EH (cell line): ENCODE results near the gene JMJD8.
A peak's percentile ranks its signal among the peaks of the same experiment; 100 is the strongest.

Source experiments
- DNase-seq: peaks from one replicate; pipeline ENCODE4 v3.0.0-alpha.2; 2015; ENCODE audit warnings: low read depth

Gene JMJD8

GRCh38 chr16:660459-661183 lies 23.5 kb downstream of the JMJD8 start:
- DNase-seq = peak; percentile 87

DNA sequence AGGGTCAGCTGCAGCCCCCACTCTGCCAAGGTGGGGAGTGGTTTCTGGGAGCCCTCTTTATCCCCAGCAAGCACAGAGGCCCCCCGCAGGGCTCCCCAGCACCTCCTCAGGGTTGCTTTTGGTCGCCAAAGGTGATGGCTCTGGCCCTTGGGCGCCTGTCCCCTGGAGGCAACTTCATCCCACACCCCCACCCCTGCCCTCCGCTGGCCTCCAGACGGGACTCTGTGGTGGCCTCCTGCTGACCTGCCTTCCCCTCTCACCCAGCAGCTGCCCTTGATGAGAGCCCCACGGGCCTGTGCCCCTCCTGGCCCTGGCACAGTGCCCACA lies 24.0 kb downstream of the JMJD8 start:
- no peak for DNase-seq

DNA sequence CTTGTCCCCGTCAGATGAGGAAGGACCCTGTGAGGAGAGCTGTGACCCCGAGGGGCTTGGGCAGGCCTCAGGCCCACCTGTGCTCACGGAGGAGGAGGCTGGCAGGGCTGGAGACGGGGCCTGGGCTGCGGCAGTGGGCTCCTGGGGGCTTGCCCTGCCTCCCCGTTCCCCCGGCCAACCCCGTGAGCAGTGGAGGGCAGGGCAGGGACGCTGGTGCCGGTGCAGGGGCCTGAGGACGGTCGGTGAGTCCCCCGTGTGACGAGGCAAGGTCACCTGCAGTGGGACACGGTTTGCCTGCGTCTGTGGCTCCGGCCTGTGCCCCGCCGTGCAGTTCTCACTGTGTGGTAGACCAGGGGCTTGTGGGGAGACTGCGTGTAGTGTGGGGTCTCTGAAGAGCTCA lies 24.5 kb downstream of the JMJD8 start:
- DNase-seq = no peak

DNA sequence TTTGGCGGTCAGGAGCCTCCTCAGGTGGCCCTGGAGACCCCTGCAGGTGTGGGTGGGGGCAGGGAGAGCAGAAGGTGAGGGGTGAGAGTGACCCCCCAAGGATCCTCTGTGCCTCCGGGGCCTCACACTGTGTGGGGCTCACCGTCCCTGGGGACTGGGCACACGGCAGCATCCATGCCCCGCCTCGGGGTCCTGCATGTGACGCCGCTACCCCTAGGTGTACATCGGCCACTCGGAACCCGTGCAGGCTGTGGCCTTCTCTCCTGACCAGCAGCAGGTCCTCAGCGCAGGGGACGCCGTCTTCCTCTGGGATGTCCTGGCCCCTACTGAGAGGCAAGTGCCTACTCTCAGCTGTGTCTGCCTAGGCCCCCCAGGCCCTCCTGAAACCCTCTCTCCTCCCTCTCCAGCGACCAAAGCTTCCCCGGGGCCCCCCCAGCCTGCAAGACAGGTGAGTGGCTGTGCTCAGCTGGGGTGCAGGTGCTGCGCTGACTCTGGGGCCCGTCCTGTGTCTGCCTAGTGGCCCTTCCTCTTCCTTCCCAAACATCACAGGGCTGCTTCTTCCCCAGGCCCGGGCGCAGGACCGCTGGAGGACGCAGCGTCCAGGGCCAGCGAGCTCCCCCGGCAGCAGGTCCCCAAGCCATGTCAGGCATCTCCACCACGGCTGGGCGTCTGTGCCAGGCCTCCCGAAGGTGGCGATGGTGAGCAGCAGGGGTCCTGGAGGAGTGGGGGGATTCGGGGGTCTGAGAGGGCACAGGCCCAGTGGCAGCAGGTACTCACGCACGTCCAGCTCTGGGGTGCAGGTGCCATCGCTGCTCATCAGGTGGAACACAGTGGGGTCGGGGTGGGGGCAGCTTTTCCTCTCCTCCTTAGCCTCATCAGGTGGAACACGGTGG lies 25.2 kb downstream of the JMJD8 start:
- DNase-seq = no peak

GRCh38 chr16:657487-657886 lies 26.6 kb downstream of the JMJD8 start:
- no peak for DNase-seq

DNA sequence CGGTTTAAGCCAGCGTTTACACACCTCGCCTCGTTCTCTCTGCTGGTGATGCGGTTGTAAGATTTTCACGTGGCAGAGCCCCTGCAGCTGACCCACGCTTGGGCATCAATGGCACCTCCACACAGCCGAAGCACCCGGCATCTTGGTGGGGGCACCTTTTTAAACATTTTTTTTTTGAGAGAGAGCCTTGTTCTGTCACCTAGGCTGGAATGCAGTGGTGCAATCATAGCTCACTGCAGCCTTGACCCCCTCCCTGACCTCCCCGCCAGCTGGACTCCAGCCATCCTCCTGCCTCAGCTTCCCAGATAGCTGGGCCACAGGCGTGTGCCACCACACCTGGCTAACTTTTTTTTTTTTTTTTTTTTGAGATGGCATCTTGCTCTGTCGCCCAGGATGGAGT lies 30.1 kb downstream of the JMJD8 start:
- no peak for DNase-seq

DNA sequence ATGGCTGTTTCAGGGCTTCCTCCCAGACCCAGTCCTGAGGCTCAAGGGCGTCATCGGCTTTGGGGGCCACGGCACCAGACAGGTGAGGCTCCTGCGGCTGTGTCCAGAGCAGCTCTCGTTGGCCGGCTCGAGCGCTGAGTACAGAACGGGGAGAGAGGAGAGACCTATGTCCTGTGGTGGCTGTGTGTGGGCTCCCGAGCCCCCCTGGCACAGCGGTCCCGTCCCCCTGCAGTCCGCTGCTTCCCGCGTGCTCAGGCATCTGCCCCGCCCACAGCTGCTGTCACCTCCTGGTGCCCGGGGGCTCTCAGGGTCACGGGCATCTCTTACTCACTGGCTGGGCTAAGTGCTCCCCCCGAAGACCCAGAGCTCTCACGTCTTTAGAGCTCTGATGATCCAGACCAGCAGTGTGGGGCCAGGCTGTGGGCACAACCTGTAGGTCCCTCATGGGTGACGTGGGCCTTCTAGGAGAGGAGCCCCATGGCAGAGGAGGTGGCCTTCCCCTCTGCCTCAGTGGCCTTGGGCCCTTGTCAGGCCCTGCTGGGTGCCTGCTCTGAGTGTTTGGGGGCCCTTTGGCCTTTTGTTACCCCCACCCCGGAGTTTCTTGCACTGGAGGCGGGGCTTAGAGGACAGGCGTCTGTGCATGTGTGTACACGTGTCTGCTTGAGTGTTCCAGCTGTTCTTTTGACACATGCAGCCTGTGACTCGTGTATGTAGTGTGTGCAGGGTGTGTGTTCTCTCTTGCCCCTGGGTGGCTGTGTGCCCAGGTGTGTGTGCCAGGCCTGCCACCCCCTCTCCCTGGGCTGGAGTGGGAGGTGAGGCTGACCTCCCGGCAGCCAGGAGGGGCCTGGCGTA lies 31.5 kb downstream of the JMJD8 start:
- no peak for DNase-seq

DNA sequence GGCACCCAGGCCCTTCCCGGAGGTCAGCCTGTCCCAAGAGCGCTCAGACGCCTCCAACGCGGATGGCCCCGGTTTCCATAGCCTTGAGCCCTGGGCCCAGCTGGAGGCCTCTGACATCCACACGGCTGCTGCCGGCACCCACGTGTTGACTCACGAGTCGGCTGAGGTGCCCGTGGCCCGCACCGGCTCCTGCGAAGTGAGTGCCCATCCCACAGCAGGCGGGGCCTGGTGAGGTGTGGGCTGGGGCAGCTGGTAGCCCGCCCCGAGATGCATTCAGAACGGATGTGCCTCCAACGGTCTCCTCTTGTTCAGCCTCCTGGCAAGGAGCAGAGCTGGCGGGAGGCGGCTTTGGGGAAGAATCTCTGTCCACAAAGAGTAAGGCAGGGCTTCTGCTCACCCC lies 32.3 kb downstream of the JMJD8 start:
- DNase-seq = no peak

GRCh38 chr16:649631-650030 lies 34.5 kb downstream of the JMJD8 start:
- DNase-seq = peak; percentile 39

- DNase-seq = peak; percentile 91
Measured at GRCh38 chr16:648781-649589, 35.1 kb downstream of the JMJD8 start, which contains the start of gene WDR90. Gene WDR90, plus strand, starts transcription at chr16:649365. Its CDS starts 52 bp downstream, at chr16:649417.

DNA sequence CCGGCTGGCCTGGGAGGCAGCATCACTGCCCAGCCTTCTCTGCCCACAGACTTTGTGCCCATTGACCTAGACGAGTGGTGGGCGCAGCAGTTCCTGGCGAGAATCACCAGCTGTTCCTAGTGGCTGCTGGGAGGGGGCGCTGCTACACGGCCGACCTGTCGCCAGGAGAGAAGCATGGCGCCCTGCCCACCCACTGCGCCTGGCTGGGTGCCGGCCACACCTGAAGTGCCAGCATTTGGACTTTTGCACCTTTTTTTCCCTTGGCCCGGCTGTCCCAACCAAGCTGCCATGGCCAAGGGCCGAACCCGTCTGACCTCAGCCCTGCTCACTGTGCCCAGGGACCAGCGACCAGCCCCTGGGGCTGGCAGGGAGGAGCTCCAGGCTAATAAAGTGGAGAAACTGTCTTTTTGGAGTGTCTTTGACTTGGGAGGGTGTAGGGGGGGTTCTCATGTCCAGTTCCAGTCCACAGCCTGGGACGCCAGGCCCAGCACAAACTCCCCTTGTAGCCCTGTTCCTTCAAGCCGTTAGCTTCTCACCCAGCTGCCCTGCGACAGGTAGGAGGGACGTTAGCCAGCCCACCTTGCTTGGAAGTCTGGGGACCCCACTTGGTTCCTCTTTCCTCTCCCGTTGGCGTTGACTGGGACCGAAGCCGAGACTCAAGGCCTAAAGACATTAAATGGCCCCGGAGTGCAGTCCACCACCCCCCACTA lies 35.9 kb downstream of the JMJD8 start:
- peak; percentile 33 for DNase-seq

DNA sequence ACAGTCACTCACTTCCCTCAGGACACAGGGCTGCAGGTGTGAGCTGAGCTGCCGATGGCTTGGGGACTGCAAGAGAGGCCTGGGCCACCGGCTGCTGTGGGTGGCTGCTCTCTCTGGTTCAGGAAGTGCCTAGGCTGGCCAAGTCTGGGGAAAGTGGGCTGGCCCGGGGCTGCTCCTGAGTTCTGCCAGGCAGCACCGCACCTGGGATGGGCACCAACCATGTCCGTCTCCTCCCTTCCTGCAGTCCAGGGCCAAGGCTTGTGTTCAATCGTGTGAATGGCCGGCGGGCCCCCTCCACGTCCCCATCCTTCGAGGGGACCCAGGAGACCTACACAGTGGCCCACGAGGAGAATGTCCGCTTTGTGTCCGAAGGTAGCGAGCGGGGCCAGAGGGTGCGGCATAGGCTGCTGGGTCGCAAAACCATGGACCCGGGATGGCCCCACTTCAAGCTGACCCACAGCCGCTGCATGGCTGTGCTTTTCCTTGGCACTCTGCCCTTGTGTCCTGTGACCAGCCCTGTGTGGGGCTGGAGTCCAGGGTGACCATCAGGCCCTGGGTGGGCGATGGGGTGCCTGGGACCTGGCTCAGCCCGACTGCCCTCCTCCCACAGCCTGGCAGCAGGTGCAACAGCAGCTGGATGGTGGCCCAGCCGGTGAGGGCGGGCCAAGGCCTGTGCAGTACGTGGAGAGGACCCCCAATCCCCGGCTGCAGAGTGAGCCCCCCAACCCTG lies 36.8 kb downstream of the JMJD8 start:
- DNase-seq = no peak

DNA sequence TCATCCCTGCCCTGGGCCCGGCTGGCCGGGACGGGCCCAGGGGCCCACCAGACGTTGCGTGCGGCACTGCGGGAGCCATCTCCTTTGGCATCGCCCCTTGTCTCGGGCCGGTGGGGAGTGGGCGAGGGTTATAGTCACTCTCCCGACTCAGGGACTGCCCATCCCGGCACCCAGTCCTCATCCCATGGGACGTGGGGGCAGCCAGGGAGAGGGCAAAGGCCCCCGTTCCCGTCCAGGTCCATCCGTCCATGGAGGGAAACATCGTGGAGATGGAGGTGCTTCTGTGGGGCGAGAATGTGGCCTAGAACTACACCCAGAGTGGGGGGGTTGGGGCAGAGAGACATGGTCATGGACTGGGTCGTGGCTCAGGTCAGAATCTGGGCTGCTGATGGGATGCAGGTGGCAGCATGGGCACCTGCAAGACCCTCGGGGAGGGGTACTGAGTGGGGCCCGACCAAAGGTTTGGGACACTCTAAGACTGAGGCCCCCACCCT lies 37.4 kb downstream of the JMJD8 start:
- DNase-seq = no peak

- DNase-seq = no peak
Measured at GRCh38 chr16:645852-646678, 38.1 kb downstream of the JMJD8 start.

- no peak for DNase-seq
Measured at GRCh38 chr16:644556-644955, 39.6 kb downstream of the JMJD8 start.

DNA sequence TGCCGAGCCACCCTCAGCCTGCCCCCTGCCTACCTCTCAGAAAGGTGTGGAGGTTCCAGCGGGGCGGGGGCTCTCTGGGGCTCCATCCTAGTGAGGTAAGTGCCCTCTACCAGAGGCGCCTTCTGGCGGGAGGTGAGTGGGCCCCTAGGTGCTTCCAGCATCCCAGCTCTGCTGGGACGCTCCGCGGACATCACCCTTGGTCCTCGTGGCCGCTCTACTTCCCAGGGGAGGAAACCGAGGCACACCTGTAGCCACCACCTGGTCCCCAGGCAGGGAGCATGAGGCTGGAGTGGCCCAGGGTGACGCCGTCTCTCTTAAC lies 41.1 kb downstream of the JMJD8 start:
- DNase-seq = no peak

DNA sequence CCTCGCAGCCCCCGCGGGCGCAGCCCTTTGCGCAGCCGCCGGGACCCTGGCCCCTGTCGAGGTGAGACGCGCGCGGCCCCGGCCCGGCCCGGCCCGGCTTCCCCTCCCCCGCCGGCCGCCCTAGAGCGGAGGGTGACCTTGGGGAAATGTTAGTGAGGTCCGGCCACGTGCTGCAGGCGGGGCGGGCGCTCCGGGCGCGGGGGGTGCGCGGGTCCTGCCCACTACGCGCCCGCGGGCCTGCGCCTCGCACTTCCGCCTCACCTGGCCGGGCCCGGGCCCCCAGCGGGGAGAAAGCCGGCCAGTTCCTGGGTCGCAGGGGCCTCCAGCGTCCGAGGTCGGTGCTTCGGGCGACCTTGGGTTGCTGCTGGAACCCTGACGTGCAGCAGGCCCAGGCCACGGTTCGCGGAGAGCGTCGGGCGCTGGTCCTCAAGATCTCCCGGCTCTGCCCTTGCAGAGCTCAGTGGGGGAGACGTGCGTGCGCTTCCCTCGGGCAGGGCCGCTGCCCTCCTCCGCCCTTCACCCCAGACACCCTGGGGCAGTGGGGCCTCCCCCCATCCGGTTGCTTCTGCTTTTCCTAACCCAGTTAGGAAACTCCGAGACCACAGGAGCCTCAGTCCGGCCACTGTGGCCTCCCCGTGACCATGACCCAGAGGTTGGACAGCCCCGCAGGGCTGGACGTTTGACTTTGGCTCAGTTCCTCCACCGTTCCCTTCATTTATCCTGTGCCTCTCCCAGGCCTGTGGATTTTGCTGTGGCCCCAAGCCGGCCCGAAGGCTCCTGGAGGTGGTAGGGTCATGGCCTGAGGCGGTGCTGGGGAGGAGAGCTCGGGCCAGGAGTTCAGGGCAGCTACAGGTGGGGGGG lies 41.7 kb downstream of the JMJD8 start:
- peak; percentile 31 for DNase-seq
